Suprapubic skin (tissue), 3 donors: ENCODE results near the gene IFNK.

Experiments used
- POLR2A ChIP-seq, 2 donors: fragments of 450-650 bp; IDR thresholded peaks; one replicate each; pipeline ENCODE4 v1.6.1; 2017; ENCODE audit warnings: antibody characterized with exemption in 2 of 2, mild to moderate bottlenecking in 2 of 2, moderate library complexity in 2 of 2
- TF ChIP-seq, protein P1 (sequence below), 2 donors: fragments of 200-600 bp in 1 of 2; fragments of 450-650 bp in 1 of 2; sonication (generic) in 1 of 2; IDR thresholded peaks; one replicate each; pipeline ENCODE4 v1.5.1; 2016 to 2019; ENCODE audit warnings: antibody characterized with exemption in 2 of 2, mild to moderate bottlenecking in 1 of 2, moderate library complexity in 1 of 2

DNA sequence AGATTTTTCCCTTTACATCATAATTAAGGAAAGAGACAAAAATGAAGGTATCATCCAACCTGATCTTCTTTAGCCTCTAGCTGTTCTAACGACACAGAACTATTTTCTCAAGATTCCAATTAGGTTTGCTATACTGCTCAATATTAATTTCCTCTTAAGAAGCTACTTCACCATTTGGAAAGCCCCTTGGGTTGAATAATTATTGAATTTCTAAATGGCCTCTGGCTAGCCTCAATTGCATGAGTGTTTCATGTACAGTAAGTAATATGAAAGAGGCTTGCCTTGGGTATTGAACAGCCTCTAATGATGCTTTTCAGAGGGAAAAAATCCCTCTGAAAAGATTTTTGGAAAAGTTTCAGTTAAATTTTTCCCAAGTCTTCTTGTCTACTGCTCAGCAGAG, 9.2 kb downstream of the IFNK start:
- TF ChIP-seq POLR2A (IDR thresholded peaks at IDR 0.05) = no peak
- TF ChIP-seq, protein P1, sequence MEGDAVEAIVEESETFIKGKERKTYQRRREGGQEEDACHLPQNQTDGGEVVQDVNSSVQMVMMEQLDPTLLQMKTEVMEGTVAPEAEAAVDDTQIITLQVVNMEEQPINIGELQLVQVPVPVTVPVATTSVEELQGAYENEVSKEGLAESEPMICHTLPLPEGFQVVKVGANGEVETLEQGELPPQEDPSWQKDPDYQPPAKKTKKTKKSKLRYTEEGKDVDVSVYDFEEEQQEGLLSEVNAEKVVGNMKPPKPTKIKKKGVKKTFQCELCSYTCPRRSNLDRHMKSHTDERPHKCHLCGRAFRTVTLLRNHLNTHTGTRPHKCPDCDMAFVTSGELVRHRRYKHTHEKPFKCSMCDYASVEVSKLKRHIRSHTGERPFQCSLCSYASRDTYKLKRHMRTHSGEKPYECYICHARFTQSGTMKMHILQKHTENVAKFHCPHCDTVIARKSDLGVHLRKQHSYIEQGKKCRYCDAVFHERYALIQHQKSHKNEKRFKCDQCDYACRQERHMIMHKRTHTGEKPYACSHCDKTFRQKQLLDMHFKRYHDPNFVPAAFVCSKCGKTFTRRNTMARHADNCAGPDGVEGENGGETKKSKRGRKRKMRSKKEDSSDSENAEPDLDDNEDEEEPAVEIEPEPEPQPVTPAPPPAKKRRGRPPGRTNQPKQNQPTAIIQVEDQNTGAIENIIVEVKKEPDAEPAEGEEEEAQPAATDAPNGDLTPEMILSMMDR (IDR thresholded peaks at IDR 0.05) = no peak
